Gastrocnemius medialis (tissue), 4 donors: Measurements from ENCODE around the gene CDK14. TPM values are rescaled to one million over a fixed set of nuclear protein-coding genes. Genes with fewer than 3 reads are reported as not detected.

ENCODE experiments used
- ATAC-seq, 2 donors: fragments of 150-250 bp; one replicate each; pipeline ENCODE4 v1.9.1; 2016
- DNase-seq, 2 donors: peaks; one replicate each; pipeline ENCODE4 v3.0.0-alpha.2; 2019
- H3K27ac ChIP-seq, 4 donors: fragments of 200-600 bp; sonication (generic); 1 replicate in 1 of 4; 2 replicates in 3 of 4; pipeline ENCODE4 v1.5.1; 2016 to 2018; ENCODE audit warnings: mild to moderate bottlenecking in 2 of 4, moderate library complexity in 1 of 4
- H3K27me3 ChIP-seq, 3 donors: fragments of 200-600 bp; sonication (generic) in 2 of 3; 1 replicate in 1 of 3; 2 replicates in 2 of 3; pipeline versions ENCODE4 v1.5.1 to v1.6.0; 2016 to 2019; ENCODE audit warnings: mild to moderate bottlenecking in 1 of 3, moderate library complexity in 1 of 3
- H3K36me3 ChIP-seq, 2 donors: fragments of 200-600 bp; sonication (generic) in 1 of 2; one replicate each; pipeline ENCODE4 v1.5.1; 2017 to 2018
- H3K4me1 ChIP-seq, 2 donors: fragments of 200-600 bp; sonication (generic) in 1 of 2; one replicate each; pipeline ENCODE4 v1.5.1; 2016 to 2017; ENCODE audit warnings: mild to moderate bottlenecking in 2 of 2
- H3K4me3 ChIP-seq, 4 donors: fragments of 200-600 bp; sonication (generic) in 3 of 4; 1 replicate in 1 of 4; 2 replicates in 3 of 4; pipeline ENCODE4 v1.5.1; 2016 to 2019; ENCODE audit warnings: mild to moderate bottlenecking in 2 of 4
- H3K9me3 ChIP-seq, 3 donors: fragments of 200-600 bp; sonication (generic) in 2 of 3; 1 replicate in 1 of 3; 2 replicates in 2 of 3; pipeline ENCODE4 v1.5.1; 2016 to 2019
- POLR2A ChIP-seq, 2 donors: fragments of 450-650 bp; IDR thresholded peaks; one replicate each; pipeline ENCODE4 v1.6.1; 2017; ENCODE audit warnings: antibody characterized with exemption in 2 of 2, mild to moderate bottlenecking in 2 of 2, moderate library complexity in 2 of 2
- in situ Hi-C, 4 donors: fragments of 200-750 bp; cut with MboI; loops; one replicate each; pipeline versions ENCODE4 v1.15.0 to v1.8.0; 2017; ENCODE audit warnings: low sequenced_read_pairs in 4 of 4
- intact Hi-C: fragments of 100-400 bp; cut with DNase I; formaldehyde crosslinking; loops from one replicate; pipeline ENCODE4 v1.15.1; 2023; ENCODE audit warnings: low total_unique reads
- total RNA-seq, 4 donors: library from RNA; depleted of rRNA; stranded (reverse); fragments of >200 nt; gene quantifications; one replicate each; pipeline versions ENCODE4 v1.1.0 to v1.2.3, GENCODE V29; 2016
- TF ChIP-seq, protein P1 (sequence below), 5 experiments: fragments of 450-650 bp in 3 of 5; fragments of 200-600 bp in 2 of 5; sonication (generic) in 2 of 5; IDR thresholded peaks in 4 of 5; conservative IDR thresholded peaks in 1 of 5; 1 replicate in 4 of 5; 2 replicates in 1 of 5; pipeline ENCODE4 v1.5.1; 2016 to 2019; ENCODE audit warnings: antibody characterized with exemption in 5 of 5, mild to moderate bottlenecking in 3 of 5, moderate library complexity in 3 of 5

CDK14 gene
- total RNA-seq, 4 donors from 2014 or later: 3.9 to 8.6 (median 7.3) TPM

DNA sequence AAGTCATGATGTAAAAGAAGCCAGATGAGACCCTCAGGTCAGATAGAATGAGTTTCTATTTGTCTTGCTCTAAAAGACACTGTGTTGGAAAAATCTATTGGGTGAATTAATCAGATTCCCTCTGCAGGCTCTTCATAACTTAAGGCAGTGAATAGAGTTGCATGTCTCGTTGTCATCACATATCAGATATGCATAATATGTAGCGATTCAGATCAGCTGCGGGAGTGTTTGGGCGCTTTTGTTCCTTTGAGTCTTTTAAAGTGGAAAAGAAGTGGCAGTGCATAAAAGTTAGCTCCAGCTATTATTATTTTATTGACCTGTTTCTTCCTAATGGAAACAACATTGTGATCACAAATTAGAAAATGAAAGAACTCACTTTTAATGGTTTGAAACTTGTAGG, 84.4 kb downstream of the CDK14 start:
- DNase-seq (no peak), ATAC-seq (no peak)
- intact Hi-C loops: no loop called here
- no peak overlapping the region for H3K4me3 ChIP-seq
- H3K27me3 ChIP-seq: no peaks in the 10 kb centered on the region
- H3K9me3 ChIP-seq: no peaks in the 10 kb centered on the region
- peaks cover 16 to 38% of the 10 kb centered on the region in 2 donors for H3K4me1 ChIP-seq
- TF ChIP-seq, protein P1, sequence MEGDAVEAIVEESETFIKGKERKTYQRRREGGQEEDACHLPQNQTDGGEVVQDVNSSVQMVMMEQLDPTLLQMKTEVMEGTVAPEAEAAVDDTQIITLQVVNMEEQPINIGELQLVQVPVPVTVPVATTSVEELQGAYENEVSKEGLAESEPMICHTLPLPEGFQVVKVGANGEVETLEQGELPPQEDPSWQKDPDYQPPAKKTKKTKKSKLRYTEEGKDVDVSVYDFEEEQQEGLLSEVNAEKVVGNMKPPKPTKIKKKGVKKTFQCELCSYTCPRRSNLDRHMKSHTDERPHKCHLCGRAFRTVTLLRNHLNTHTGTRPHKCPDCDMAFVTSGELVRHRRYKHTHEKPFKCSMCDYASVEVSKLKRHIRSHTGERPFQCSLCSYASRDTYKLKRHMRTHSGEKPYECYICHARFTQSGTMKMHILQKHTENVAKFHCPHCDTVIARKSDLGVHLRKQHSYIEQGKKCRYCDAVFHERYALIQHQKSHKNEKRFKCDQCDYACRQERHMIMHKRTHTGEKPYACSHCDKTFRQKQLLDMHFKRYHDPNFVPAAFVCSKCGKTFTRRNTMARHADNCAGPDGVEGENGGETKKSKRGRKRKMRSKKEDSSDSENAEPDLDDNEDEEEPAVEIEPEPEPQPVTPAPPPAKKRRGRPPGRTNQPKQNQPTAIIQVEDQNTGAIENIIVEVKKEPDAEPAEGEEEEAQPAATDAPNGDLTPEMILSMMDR (IDR thresholded peaks at IDR 0.05 in 4 of 5, conservative IDR thresholded peaks at IDR 0.05 in 1 of 5): no peak
- in situ Hi-C loops: no loop called here
- no peaks in the 10 kb centered on the region for H3K36me3 ChIP-seq
- no peak overlapping the region for H3K27ac ChIP-seq

- no peak for DNase-seq
- in situ Hi-C loops: no loop called here
- H3K27ac ChIP-seq: no peak overlapping the region
- no peak for ATAC-seq
- TF ChIP-seq, protein P1 (IDR thresholded peaks at IDR 0.05 in 4 of 5, conservative IDR thresholded peaks at IDR 0.05 in 1 of 5): no peak
- TF ChIP-seq POLR2A (IDR thresholded peaks at IDR 0.05): no peak
- intact Hi-C loops: no loop called here
- no peaks in the 10 kb centered on the region for H3K36me3 ChIP-seq
- H3K9me3 ChIP-seq: no peaks in the 10 kb centered on the region
- H3K27me3 ChIP-seq: no peaks in the 10 kb centered on the region
- H3K4me3 ChIP-seq: no peak overlapping the region
- peaks cover 16 to 38% of the 10 kb centered on the region in 2 donors for H3K4me1 ChIP-seq
Measured at GRCh38 chr7:90681336-90682022, 85.4 kb downstream of the CDK14 start.

DNA sequence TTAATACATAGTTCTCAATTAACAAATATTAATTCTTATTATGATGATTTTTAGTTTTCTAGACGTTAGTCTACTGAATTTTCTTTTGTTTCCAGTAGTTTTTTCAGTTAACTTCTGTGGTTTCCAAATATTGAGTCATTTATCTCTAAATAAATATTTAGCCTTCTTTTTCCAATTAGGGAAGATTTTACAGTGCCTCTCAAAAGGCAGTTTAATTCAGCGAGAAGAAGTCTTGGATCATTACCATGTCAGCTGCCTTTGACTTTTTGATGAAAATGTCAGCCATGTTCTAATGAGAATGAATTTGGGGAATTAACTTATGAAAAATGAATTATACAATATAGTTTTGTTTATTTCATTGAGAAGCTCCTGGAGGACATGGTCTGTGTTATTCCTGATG, 90.0 kb downstream of the CDK14 start:
- Histone ChIP-seq H3K4me3 (no peak overlapping the region), H3K4me1 (peaks cover 6 to 26% of the 10 kb centered on the region in 2 donors), H3K27ac (no peak overlapping the region), H3K9me3 (no peaks in the 10 kb centered on the region), H3K36me3 (no peaks in the 10 kb centered on the region), H3K27me3 (no peaks in the 10 kb centered on the region)
- TF ChIP-seq POLR2A (IDR thresholded peaks at IDR 0.05): no peak
- TF ChIP-seq, protein P1 (IDR thresholded peaks at IDR 0.05 in 4 of 5, conservative IDR thresholded peaks at IDR 0.05 in 1 of 5): no peak
- no peak for DNase-seq
- ATAC-seq: no peak
- in situ Hi-C loops (no loop called here), intact Hi-C loops (no loop called here)

GRCh38 chr7:90688810-90689209, 92.7 kb downstream of the CDK14 start:
- Histone ChIP-seq H3K27ac (no peak overlapping the region), H3K4me1 (peaks cover 0 to 6% of the 10 kb centered on the region in 2 donors), H3K9me3 (no peaks in the 10 kb centered on the region), H3K27me3 (no peaks in the 10 kb centered on the region), H3K4me3 (no peak overlapping the region), H3K36me3 (no peaks in the 10 kb centered on the region)
- no peak for DNase-seq
- intact Hi-C loops (no loop called here), in situ Hi-C loops (no loop called here)
- no peak for ATAC-seq
- TF ChIP-seq POLR2A (IDR thresholded peaks at IDR 0.05): no peak
- TF ChIP-seq, protein P1 (IDR thresholded peaks at IDR 0.05 in 4 of 5, conservative IDR thresholded peaks at IDR 0.05 in 1 of 5): no peak

GRCh38 chr7:90689260-90689659, 93.1 kb downstream of the CDK14 start:
- DNase-seq: no peak
- Histone ChIP-seq H3K4me1 (peaks cover 0 to 6% of the 10 kb centered on the region in 2 donors), H3K36me3 (no peaks in the 10 kb centered on the region), H3K4me3 (no peak overlapping the region), H3K27me3 (no peaks in the 10 kb centered on the region), H3K27ac (no peak overlapping the region), H3K9me3 (no peaks in the 10 kb centered on the region)
- no peak for ATAC-seq
- in situ Hi-C loops: no loop called here
- TF ChIP-seq, protein P1 (IDR thresholded peaks at IDR 0.05 in 4 of 5, conservative IDR thresholded peaks at IDR 0.05 in 1 of 5): no peak
- TF ChIP-seq POLR2A (IDR thresholded peaks at IDR 0.05): no peak
- intact Hi-C loops: no loop called here
